Measurements from ENCODE around the gene IL7R.

Gene IL7R

DNA sequence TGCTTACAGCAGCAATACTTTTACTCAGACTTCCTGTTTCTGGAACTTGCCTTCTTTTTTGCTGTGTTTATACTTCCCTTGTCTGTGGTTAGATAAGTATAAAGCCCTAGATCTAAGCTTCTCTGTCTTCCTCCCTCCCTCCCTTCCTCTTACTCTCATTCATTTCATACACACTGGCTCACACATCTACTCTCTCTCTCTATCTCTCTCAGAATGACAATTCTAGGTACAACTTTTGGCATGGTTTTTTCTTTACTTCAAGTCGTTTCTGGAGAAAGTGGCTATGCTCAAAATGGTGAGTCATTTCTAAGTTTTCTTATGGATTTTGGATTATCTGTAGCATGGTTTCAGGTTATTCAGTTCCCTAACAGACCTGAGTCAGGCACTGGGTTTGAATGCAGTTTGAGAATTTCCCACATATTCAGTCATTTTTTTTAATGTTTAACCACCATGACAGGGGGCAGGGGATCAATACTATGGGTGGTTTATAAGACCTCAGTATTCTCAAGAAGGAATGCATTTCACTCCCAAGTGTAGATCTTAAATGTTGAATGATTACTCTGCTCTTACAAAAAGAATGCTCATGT is at the start of gene IL7R:
Gene IL7R (plus strand): TSS at position 127 of the 587 bp plus-strand sequence. CDS start 87 bp downstream, at position 214.
- DNase-seq = peak; percentile 79

GRCh38 chr5:35810601-35811000 is 46.1 kb upstream of the IL7R start:
- peak; percentile 46 for DNase-seq

GRCh38 chr5:35811108-35811741 is 45.5 kb upstream of the IL7R start:
- DNase-seq = peak; percentile 85

- DNase-seq = no peak
Observed at GRCh38 chr5:35813521-35813920, 43.2 kb upstream of the IL7R start.

- DNase-seq = peak; percentile 72
Observed at GRCh38 chr5:35815089-35815936, 41.4 kb upstream of the IL7R start.

DNA sequence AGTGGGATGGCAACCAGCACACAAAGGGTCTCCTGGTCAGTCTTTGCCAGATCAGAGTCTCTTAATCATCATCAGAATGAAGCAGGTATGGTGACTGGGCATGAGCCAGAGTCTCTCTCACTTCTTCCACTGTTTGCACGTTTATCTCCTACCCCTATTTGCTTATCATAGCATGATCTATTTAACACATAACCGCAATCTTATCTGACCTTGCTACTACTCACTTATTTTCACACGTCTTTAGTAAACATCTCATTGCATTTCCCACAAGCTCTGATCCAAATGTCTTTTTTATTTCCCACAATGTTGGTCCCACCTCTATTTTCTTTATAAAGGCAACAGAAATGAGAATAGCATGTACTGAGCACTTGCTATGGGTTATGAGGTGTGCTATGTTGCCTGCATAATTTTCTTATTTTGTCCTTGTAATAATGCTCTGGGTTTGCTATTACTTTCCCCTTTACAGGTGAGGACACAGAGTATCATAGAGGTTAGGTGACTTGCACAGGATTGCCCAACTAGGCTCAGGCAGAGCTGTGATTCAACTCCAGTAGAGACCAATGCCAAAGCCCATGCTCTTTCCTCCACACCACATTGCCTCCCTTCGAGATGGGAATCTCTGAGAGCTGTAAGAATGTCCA is 39.7 kb upstream of the IL7R start:
- peak; percentile 59 for DNase-seq

DNA sequence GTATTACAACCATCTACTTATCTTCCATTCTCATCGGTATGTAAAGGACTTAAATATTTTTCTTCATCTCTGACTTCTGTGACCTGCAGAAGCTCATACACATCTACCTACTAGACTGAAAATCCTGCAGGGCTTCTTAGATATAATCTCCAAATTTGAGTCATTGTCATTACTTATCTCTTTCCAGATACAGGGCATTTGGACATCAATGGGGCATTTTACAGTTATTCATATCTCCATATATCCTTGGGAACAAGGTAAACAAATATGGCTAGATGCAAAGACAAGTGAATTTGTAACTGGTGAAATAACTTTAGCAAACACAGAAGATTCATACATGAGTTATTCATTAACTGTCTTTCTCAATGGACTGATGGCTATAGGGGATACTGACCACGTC is 37.7 kb upstream of the IL7R start:
- DNase-seq = no peak

DNA sequence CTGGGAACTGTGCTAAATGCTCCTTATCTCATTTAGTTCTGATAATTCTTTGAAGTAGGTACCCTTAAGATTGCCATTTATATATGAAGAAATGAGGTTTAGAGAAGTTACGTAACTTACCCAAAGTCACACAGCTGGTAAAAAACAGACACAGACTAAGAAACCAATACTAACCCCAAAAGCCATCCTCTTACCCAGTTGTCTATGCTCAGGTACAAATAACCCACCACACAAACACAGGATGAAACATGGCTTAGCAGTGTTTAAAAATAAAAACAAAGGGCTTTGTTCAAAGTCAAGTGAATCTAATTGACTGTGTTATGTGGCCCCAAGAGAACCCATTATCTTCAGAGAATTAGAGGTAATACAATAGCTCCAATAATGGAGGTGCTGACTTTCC is 37.0 kb upstream of the IL7R start:
- DNase-seq = peak; percentile 45

DNA sequence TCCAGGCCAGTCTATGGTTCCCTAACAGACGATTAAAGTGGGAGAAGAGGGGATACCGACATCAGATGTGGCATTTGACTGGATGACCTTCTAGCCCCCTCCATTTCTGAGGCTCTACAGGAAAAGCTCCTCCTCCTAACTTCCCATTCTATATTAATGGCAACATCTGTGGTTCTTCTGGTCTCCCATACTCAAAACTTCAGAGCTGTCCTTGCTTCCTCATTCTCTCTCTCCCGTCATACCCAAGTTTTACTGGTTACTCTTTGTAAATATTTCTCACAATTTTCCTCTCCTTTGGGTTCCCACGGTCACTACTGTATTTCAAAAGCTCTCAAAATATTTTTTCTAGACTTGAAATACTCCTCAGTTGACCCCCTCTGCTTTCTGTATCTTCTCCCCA is 36.0 kb upstream of the IL7R start:
- DNase-seq = no peak

GRCh38 chr5:35821513-35821912 is 35.2 kb upstream of the IL7R start:
- no peak for DNase-seq

DNA sequence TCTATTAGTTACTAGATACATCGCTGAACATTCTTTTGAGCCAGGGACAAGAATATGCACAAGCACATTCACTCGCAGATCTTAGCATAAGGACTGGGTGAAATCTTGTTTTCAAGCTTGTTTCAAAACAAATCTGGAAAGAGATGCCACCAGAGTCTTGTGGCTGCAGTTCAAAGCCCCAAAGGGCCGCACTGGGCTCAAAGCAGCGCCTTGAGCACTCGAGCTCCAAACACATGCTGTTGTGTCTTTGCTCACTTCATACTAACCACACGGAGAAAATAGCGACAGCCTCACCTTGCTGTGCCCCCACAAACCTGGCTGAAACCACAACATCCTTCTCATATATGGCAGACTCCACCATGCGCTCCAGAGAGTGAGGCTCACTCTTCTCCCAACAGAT is 34.2 kb upstream of the IL7R start:
- peak; percentile 58 for DNase-seq

DNA sequence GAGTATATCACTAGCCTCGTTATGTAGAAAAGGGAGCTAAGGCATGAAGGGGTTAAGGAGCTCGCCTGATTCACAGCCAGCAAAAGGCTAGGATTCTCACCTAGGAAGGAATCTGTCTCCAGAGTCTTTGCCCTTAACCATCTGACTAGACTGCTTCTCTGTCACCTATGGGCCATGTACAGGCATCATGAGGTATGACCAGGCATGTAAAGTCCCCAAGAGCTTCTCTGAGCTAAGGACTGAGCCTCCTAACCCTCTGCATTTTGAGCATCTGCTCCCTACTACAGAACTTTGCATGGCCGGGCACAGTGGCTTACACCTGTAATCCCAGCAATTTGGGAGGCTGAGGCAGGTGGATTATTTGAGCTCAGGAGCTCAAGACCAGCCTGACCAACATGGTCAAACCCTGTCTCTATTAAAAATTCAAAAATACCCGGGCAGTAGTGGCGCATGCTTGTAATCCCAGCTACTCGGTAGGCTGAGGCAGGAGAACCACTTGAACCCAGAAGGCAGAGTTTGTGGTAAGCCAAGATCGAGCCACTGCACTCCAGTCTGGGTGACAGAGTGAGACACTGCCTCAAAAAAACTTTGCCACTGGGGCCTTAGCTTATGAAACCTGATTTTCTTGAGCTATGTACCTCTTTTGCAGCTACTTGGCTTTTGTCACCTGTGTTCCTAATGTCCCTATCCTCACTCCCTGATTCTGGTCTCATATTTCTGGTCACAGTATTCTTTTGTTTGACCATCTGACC is 33.2 kb upstream of the IL7R start:
- no peak for DNase-seq

GRCh38 chr5:35826056-35826455 is 30.6 kb upstream of the IL7R start:
- no peak for DNase-seq

GRCh38 chr5:35826554-35826953 is 30.1 kb upstream of the IL7R start:
- DNase-seq = no peak

GRCh38 chr5:35828082-35828598 is 28.6 kb upstream of the IL7R start:
- DNase-seq = no peak

DNA sequence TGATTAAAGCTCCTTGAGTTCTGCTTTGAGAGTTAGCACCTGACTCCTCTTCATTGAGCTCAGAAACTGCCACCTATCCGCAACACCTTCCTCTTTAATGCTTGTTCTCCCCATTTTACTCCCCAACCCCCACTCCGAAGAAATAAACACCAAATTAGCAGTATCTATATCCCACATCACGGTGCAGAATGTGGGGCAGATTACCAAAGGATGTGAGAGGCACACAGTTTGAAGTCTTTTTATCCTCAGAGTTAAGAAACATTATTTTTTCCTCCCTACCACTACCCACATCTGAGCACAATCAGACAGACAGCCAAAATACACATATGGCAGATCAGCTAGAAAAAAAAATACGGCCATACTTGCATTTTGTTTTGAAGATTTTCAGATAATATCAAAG is 26.1 kb upstream of the IL7R start:
- DNase-seq = peak; percentile 74

DNA sequence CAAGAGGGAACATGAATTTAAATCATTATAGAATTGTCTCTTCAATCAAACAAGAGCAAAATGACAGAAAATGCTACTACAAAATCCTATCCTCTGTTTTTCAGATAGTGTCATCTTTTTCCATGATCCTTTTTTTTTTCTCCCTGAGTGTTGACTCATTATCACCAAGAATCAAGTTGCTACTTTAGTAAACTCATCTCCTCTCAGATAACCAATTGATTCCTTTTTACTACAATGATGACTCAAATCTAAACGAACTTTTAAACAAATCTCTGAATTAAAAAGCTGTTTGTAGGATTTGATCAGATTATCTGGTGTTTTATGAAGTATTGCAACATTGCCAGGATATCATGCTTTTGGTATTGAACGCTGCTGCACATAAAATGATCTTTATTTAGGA is 23.9 kb upstream of the IL7R start:
- DNase-seq = no peak

GRCh38 chr5:35833224-35833623 is 23.5 kb upstream of the IL7R start:
- peak; percentile 51 for DNase-seq

GRCh38 chr5:35835796-35836742 is 20.6 kb upstream of the IL7R start:
- DNase-seq = peak; percentile 27

- no peak for DNase-seq
Observed at GRCh38 chr5:35838370-35839042, 18.2 kb upstream of the IL7R start.

DNA sequence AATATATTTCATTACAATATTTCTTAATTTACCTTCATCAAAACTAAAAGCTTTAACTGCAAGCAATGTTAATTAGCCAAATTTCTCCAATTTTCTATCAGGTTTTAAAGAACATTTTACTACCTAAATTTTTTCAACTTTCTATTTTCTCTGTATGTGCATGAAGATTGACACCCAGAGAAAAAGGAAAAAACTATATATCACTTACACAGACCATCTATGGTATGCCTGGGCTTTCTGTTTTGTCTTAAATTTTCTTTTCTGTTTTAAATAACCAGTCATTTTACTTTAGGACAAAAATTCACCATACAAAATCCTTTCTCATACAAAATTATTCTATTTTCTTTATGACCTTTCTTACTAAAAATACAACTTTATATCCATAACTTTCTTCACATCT is 13.8 kb upstream of the IL7R start:
- DNase-seq = no peak

All from CD4-positive, alpha-beta T cell treated with Interleukin-10 for 1 hour (primary cell).